ENCODE results near the gene UMODL1. TPM values are rescaled to one million over a fixed set of nuclear protein-coding genes. Genes with fewer than 3 reads are reported as not detected.
"Not testable (repeated sequence)": the region's sequence is repeated elsewhere in the genome, so short reads cannot be mapped to it uniquely, and the experiment has no call there.

UMODL1 gene
- total RNA-seq, 1 donor from 2014 or later = not detected

DNA sequence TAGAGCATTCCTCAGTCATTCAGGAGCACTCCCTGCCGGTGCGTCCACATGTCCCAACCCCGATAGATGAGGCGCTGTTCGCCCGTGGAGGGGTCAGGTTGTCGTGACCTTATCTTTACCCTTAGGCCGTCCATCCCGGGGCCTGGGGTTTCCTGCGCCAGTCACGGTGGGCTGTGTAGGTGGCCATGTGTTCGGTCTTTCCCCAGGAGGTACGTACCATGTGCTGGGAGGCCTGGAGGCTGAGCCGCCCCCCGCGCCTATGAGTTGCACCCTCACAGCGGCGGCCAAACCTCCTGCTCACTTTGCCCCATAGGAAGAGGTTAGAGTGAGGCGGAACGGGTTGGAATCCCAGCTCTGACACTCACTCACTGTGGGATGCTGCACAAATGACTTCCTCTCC is 35.3 kb downstream of the UMODL1 start:
- ATAC-seq (no peak), DNase-seq (peak; percentile 24)
- intact Hi-C loops (cut with micrococcal nuclease) = no loop called here

DNA sequence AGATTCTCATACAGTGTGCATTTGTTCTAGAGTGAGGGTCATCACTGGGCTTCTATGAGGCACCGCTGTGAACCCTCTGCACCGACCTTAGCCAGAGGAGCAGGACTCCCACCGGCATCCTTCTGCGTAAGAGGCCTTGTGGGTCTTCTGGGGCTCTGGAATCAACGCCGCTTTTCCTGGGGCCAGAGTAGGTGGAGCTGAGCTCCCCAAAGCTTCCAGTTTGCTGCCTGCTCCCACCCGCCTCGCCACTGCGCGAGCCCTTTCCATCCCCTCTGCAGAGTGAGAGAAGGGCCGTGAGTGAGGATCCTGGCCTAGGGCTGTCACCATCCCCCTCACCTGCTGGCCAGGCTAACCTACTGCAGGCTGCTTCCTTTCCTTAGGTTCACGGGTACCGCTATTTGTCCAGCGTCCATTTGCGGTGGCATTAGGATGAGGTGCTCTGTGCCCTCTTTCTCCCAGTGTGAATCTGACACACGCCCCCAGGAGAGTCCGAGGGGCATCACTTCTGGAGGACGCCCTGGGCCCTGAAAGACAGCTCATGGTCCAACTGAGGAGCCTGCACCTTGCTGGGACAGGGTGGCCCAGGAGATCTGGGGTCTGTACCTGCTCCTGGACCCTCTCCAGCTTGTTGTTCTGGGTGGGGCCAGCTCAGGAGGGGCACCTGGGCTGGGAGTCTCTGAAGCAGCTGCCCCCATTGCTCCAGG is 36.2 kb downstream of the UMODL1 start:
- DNase-seq (no peak), ATAC-seq (peak; percentile 15)
- intact Hi-C loops (cut with micrococcal nuclease) = no loop called here

DNA sequence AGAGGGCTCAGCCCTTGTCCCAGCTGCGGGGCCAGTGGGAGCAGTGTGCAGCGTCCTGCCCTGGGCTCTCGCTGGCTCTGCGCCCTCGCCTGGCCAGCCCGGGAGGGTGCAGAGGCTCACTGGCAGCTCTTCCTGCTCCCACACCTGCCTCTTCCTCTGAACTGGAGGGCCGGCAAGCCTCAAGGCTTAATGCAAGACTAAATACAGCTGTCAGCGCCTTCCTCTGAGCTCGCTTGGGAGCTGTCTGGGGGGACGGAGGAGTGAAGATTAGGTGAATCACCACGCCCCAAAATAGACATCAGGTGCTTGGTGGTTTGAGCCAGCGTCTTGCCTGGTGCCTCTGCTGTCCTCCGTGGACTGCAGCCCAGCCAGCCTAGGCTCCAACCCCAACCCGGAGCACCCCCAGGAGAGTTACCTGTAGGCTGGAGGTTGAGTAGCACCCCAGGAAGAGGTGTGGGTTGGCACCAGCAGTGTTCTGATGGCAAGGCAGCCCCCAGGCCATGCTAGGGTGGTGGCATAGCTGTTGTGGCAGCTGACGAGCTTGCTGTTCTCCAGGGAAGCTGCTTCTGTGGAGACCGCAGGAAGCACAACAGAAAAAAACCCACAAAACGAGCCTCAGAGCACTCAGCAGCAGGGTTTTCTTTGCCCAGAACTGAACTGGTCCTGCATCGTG is 36.9 kb downstream of the UMODL1 start:
- ATAC-seq (peak; percentile 93), DNase-seq (peak; percentile 78)
- intact Hi-C loops (cut with micrococcal nuclease) = no loop called here

- DNase-seq (no peak), ATAC-seq (no peak)
- intact Hi-C loops (cut with micrococcal nuclease) = no loop called here
These were observed 37.6 kb downstream of the UMODL1 start for GRCh38 chr21:42108554-42109340.

GRCh38 chr21:42109473-42109872 is 38.4 kb downstream of the UMODL1 start:
- DNase-seq = peak; percentile 12
- ATAC-seq = no peak
- intact Hi-C loops (cut with micrococcal nuclease) = no loop called here

GRCh38 chr21:42109873-42110525 is 38.9 kb downstream of the UMODL1 start:
- no peak for DNase-seq
- ATAC-seq = no peak
- intact Hi-C loops (cut with micrococcal nuclease) = no loop called here

DNA sequence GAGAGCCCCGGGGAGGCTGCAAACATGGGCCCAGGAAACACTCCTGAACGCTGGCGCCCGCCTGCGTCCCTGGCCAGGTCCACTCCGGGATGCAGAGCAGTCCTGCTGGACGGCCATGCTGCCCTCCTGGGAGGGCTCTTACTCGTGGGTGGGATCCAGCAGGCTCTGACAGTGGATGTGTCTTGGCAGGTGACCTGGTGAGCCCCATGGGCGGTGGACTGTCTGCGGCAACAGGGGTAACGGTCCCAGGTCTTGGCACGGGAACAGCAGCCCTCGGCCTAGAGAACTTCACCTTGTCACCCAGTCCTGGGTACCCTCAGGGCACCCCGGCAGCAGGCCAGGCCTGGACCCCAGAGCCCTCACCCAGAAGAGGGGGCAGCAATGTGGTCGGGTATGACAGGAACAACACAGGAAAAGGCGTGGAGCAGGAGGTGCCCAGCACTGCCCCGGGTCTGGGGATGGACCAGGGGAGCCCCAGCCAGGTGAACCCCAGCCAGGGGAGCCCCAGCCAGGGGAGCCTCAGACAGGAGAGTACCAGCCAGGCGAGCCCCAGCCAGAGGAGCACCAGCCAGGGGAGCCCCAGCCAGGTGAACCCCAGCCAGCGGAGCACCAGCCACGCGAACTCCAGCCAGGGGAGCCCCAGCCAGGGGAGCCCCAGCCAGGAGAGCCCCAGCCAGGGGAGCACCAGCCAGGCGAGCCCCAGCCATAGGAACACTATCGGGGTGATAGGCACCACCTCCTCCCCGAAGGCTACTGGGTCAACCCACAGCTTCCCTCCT is 39.8 kb downstream of the UMODL1 start:
- intact Hi-C loops (cut with micrococcal nuclease) = no loop called here
- DNase-seq = no peak
- no peak for ATAC-seq

- DNase-seq = no peak
- no peak for ATAC-seq
- intact Hi-C loops (cut with micrococcal nuclease) = no loop called here
These were observed 40.3 kb downstream of the UMODL1 start for GRCh38 chr21:42111470-42111743.

- no peak for DNase-seq
- intact Hi-C loops (cut with micrococcal nuclease) = no loop called here
- ATAC-seq = no peak
These were observed 40.7 kb downstream of the UMODL1 start for GRCh38 chr21:42111811-42112210.

- intact Hi-C loops (cut with micrococcal nuclease) = no loop called here
- DNase-seq (no peak), ATAC-seq (no peak)
These were observed 41.1 kb downstream of the UMODL1 start for GRCh38 chr21:42112238-42112637.

GRCh38 chr21:42112857-42113256 is 41.7 kb downstream of the UMODL1 start:
- DNase-seq (no peak), ATAC-seq (no peak)
- intact Hi-C loops (cut with micrococcal nuclease) = no loop called here

DNA sequence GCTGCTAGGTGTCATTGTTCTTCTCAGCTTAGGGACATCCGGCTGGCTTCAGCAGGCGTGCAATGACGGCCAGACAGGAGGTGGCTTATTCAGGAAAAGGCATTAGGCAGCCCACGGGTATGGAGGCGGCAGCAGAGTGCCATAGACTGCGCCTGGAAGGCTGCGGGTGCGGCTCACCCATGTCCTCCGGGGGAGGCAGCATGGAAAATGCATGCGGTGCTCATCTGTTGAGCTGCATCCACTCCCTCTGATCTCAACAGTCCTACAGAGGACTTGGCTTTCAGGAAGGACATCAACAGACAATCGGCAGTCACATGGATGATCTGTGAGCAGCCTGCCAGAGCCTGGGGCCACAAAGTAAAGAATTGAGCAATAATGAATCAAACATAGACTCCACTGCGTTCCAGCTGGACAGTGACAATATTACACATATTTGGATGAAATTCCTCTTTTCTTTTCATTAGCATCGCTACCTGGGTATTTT is 42.9 kb downstream of the UMODL1 start:
- intact Hi-C loops (cut with micrococcal nuclease) = no loop called here
- ATAC-seq (peak; percentile 32), DNase-seq (no peak)

GRCh38 chr21:42114646-42115045 is 43.5 kb downstream of the UMODL1 start:
- intact Hi-C loops (cut with micrococcal nuclease) = loop anchor here (5.0 kb wide), 1 partner anchor 107 kb away; no protein-coding TSS in a partner anchor
- no peak for ATAC-seq
- no peak for DNase-seq

- DNase-seq (no peak), ATAC-seq (no peak)
- intact Hi-C loops (cut with micrococcal nuclease) = loop anchor here (5.0 kb wide), 1 partner anchor 108 kb away; no protein-coding TSS in a partner anchor
These were observed 44.1 kb downstream of the UMODL1 start for GRCh38 chr21:42115136-42115683.

- intact Hi-C loops (cut with micrococcal nuclease) = loop anchor here (2.0 to 5.0 kb wide), 2 partner anchors 109 to 300 kb away; no protein-coding TSS in a partner anchor
These were observed 45.4 kb downstream of the UMODL1 start for GRCh38 chr21:42116551-42116950.

DNA sequence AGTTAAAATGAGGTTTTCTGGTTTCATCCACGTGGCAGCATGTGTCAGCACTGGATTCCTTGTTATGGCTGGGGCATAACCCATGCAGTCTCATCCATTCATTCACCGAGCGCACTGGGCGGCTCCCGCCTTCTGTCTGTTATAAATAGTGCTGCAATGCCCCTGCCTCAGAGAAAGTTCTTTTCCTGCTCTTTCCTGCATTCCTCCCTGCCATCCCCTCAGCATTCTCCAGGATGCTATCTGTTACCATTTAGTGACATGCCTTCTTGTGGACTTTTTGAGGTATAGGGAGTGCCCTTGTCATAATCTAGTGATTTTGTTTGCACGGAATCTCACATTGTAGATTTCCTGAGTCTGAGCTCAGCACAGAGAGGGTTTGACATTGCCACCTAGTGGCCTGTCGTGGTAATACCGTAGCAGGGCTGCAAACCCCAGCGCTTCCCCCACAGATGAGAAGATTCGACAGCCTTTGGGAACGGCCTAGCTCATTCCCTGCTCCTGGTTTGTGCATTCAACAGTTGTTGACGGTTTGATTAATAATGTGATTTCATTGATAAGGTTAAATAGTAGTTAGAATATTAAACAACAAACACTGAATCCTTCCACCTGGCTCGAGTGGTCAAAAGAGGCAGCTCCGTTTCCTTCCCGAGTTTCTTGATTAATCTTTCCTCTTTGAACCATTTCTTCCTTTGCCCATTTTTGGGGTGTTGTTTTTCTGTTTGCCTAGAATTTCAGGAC is 46.3 kb downstream of the UMODL1 start:
- ATAC-seq (peak; percentile 87), DNase-seq (peak; percentile 79)
- intact Hi-C loops (cut with micrococcal nuclease) = loop anchor here (2.0 to 5.0 kb wide), 2 partner anchors 110 to 301 kb away; no protein-coding TSS in a partner anchor

More at GRCh38 chr21:42116551-42116950, 45.4 kb downstream of the UMODL1 start:
- DNase-seq, ATAC-seq: not testable (repeated sequence)

GRCh38 chr21:42117967-42118780 is 47.1 kb downstream of the UMODL1 start:
- ATAC-seq (no peak), DNase-seq (no peak)
- intact Hi-C loops (cut with micrococcal nuclease) = loop anchor here (2.0 to 5.0 kb wide), 2 partner anchors 111 to 301 kb away; no protein-coding TSS in a partner anchor

Measured in left ventricle myocardium superior (tissue), 1 donor.